IMR-90 (cell line): ENCODE measurements around the gene MYO1A. TPM values are rescaled to one million over a fixed set of nuclear protein-coding genes. Genes with fewer than 3 reads are reported as not detected.

Experiments used
- ATAC-seq: fragments of 200-7000 bp; cut with Tn5 transposase; 2 replicates; pipeline ENCODE4 v1.9.1; 2020; ENCODE audit warnings: low read depth, mild to moderate bottlenecking, moderate library complexity
- BruUV-seq: library from RNA; stranded (reverse); fragments of 400-500 nt; replicated peaks from 2 replicates; lab custom pipeline; 2021; lab: Mats Ljungman, UMichigan
- CTCF ChIA-PET: fragments of 300-600 bp; formaldehyde crosslinking; extraction: SDS; loops from one replicate; lab custom pipeline; 2021; ENCODE audit warnings: antibody characterized with exemption; lab: Yijun Ruan, JAX
- POLR2A ChIA-PET: fragments of 300-600 bp; sonication (Branson Sonifier 250); formaldehyde crosslinking; loops from one replicate; lab custom pipeline; 2022; ENCODE audit warnings: antibody characterized with exemption; ENCODE audit not compliant: unreplicated experiment; lab: Charles Lee
- DNase-seq: peaks from one replicate; pipeline ENCODE4 v3.0.0; 2013
- H2AFZ ChIP-seq: replicated peaks from 2 replicates; pipeline ENCODE3; 2013; ENCODE audit warnings: low read length, mild to moderate bottlenecking; ENCODE audit not compliant: poor library complexity
- H2AK5ac ChIP-seq: 2 replicates; pipeline ENCODE4 v1.6.1; 2013; ENCODE audit warnings: low read depth, low read length, inconsistent platforms
- H2AK9ac ChIP-seq: replicated peaks from 2 replicates; pipeline ENCODE3; 2013; ENCODE audit warnings: mild to moderate bottlenecking, low read depth, low read length, moderate library complexity; ENCODE audit not compliant: poor library complexity
- H2BK120ac ChIP-seq: 2 replicates; pipeline ENCODE4 v1.6.1; 2013; ENCODE audit warnings: low read depth, low read length, inconsistent platforms
- H2BK15ac ChIP-seq: 3 replicates; pipeline ENCODE4 v1.6.1; 2013; ENCODE audit warnings: low read depth, low read length, inconsistent platforms
- H2BK20ac ChIP-seq: 2 replicates; pipeline ENCODE4 v1.6.1; 2013; ENCODE audit warnings: low read depth, mild to moderate bottlenecking, inconsistent platforms, low read length, moderate library complexity
- H2BK5ac ChIP-seq: 2 replicates; pipeline ENCODE4 v1.6.1; 2013; ENCODE audit warnings: mild to moderate bottlenecking, low read depth, low read length, inconsistent platforms; ENCODE audit not compliant: poor library complexity, severe bottlenecking
- H3K14ac ChIP-seq: replicated peaks from 2 replicates; pipeline ENCODE4 v1.6.1; 2013; ENCODE audit warnings: low read depth, low read length, inconsistent platforms
- H3K18ac ChIP-seq: 2 replicates; pipeline ENCODE4 v1.6.1; 2013; ENCODE audit warnings: low read depth, low read length, control low read depth
- H3K23ac ChIP-seq: 2 replicates; pipeline ENCODE4 v1.6.1; 2013; ENCODE audit warnings: low read depth, low read length, inconsistent platforms
- H3K27ac ChIP-seq: 2 replicates; pipeline ENCODE4 v1.5.1; 2013; ENCODE audit warnings: mild to moderate bottlenecking, control low read depth, low read length; ENCODE audit not compliant: insufficient read depth
- H3K27me3 ChIP-seq: 2 replicates; pipeline ENCODE4 v1.6.1; 2013; ENCODE audit warnings: low read length; ENCODE audit not compliant: control insufficient read depth, insufficient read depth
- H3K36me3 ChIP-seq: 2 replicates; pipeline ENCODE4 v1.6.1; 2013; ENCODE audit warnings: low read length, mixed read lengths; ENCODE audit not compliant: control insufficient read depth, insufficient read depth
- H3K4ac ChIP-seq: 2 replicates; pipeline ENCODE4 v1.6.1; 2013; ENCODE audit warnings: low read depth, low read length, inconsistent platforms
- H3K4me1 ChIP-seq: 2 replicates; pipeline ENCODE4 v1.6.1; 2013; ENCODE audit warnings: low read length, mixed read lengths; ENCODE audit not compliant: control insufficient read depth, insufficient read depth
- H3K4me2 ChIP-seq: 2 replicates; pipeline ENCODE4 v1.6.1; 2013; ENCODE audit warnings: low read depth, mild to moderate bottlenecking, control low read depth, low read length, moderate library complexity
- H3K4me3 ChIP-seq: 2 replicates; pipeline ENCODE4 v1.5.1; 2013; ENCODE audit warnings: low read depth, mild to moderate bottlenecking, control low read depth, low read length, moderate library complexity; ENCODE audit not compliant: insufficient read depth
- H3K56ac ChIP-seq: 2 replicates; pipeline ENCODE4 v1.6.1; 2013; ENCODE audit warnings: low read length, inconsistent platforms; ENCODE audit not compliant: insufficient read depth; ENCODE audit errors: extremely low read depth
- H3K79me1 ChIP-seq, 2 experiments: 2 replicates each; pipeline ENCODE4 v1.6.1; 2013; ENCODE audit warnings: low read length in 2 of 2, inconsistent platforms in 1 of 2, low read depth in 1 of 2
- H3K9ac ChIP-seq: 2 replicates; pipeline ENCODE4 v1.6.1; 2013; ENCODE audit warnings: low read depth, low read length, control low read depth
- H3K9me1 ChIP-seq: 2 replicates; pipeline ENCODE4 v1.6.1; 2013; ENCODE audit warnings: low read length, inconsistent platforms; ENCODE audit not compliant: insufficient read depth
- H3K9me3 ChIP-seq: 2 replicates; pipeline ENCODE4 v1.6.1; 2013; ENCODE audit warnings: low read length; ENCODE audit not compliant: control insufficient read depth, insufficient read depth
- H4K20me1 ChIP-seq: 2 replicates; pipeline ENCODE4 v1.6.1; 2013; ENCODE audit warnings: low read length, inconsistent platforms; ENCODE audit not compliant: insufficient read depth
- H4K5ac ChIP-seq: 2 replicates; pipeline ENCODE4 v1.6.1; 2013; ENCODE audit warnings: mild to moderate bottlenecking, low read depth, low read length, control low read depth
- H4K8ac ChIP-seq, 2 experiments: 2 replicates each; pipeline ENCODE4 v1.6.1; 2013; ENCODE audit warnings: low read depth in 2 of 2, low read length in 2 of 2, control low read depth in 1 of 2, inconsistent platforms in 1 of 2
- H4K91ac ChIP-seq: 2 replicates; pipeline ENCODE4 v1.6.1; 2013; ENCODE audit warnings: low read depth, low read length, inconsistent platforms; ENCODE audit not compliant: insufficient read depth
- BHLHE40 ChIP-seq: fragments of 150-350 bp; IDR thresholded peaks from 2 replicates; pipeline ENCODE4 v1.6.1; 2016; ENCODE audit warnings: mild to moderate bottlenecking, low read depth, low read length
- ELK1 ChIP-seq: fragments of 150-350 bp; IDR thresholded peaks from 2 replicates; pipeline ENCODE4 v1.6.1; 2016; ENCODE audit warnings: low read depth, mild to moderate bottlenecking, low read length, moderate library complexity, borderline replicate concordance
- FOS ChIP-seq: fragments of 150-350 bp; IDR thresholded peaks from 2 replicates; pipeline ENCODE4 v1.6.1; 2016; ENCODE audit warnings: low read depth, low read length
- MAFK ChIP-seq: IDR thresholded peaks from 2 replicates; pipeline ENCODE4 v1.6.1; 2012; ENCODE audit warnings: low read depth, low read length, improper control_type of control experiment
- MAZ ChIP-seq: IDR thresholded peaks from 2 replicates; pipeline ENCODE4 v1.6.1; 2012; ENCODE audit warnings: low read depth, mild to moderate bottlenecking, low read length, improper control_type of control experiment, moderate library complexity, borderline replicate concordance
- NFE2L2 ChIP-seq: fragments of 150-350 bp; IDR thresholded peaks from 2 replicates; pipeline ENCODE4 v1.6.1; 2016; ENCODE audit warnings: low read depth, mild to moderate bottlenecking, low read length
- RAD21 ChIP-seq: IDR thresholded peaks from 2 replicates; pipeline ENCODE4 v1.6.1; 2012; ENCODE audit warnings: low read length, improper control_type of control experiment
- RCOR1 ChIP-seq: IDR thresholded peaks from 2 replicates; pipeline ENCODE4 v1.6.1; 2012; ENCODE audit warnings: mild to moderate bottlenecking, low read length, improper control_type of control experiment; ENCODE audit not compliant: insufficient replicate concordance
- WGBS, 2 experiments: methylation state at CpG; one replicate each; pipeline versions ENCODE4 v1.1.5 to v1.1.7; 2013; ENCODE audit warnings: missing lambda C conversion rate in 2 of 2; ENCODE audit not compliant: insufficient read length in 1 of 2; ENCODE audit errors: extremely low coverage in 2 of 2; 5-methylcytosine and 5-hydroxymethylcytosine counted together
- dilution Hi-C: fragments of 300-500 bp; cut with HindIII; formaldehyde crosslinking; loops from one replicate; pipeline ENCODE4 v1.14.3; 2018; ENCODE audit warnings: low sequenced_read_pairs; ENCODE audit not compliant: unreplicated experiment
- in situ Hi-C: fragments of 300-500 bp; cut with MboI; formaldehyde crosslinking; loops from 3 replicates; pipeline ENCODE4 v1.14.3; 2019; ENCODE audit warnings: low sequenced_read_pairs, inconsistent platforms, mixed read lengths
- intact Hi-C: fragments of 100-400 bp; cut with micrococcal nuclease; formaldehyde crosslinking; loops from 2 replicates; pipeline ENCODE4 v1.10.0; 2022
- polyA plus RNA-seq, 3 experiments: library from polyadenylated mRNA; depleted of rRNA; stranded (reverse); fragments of >200 nt; gene quantifications; 2 replicates each; pipeline ENCODE4 v1.2.3, GENCODE V29; 2012; ENCODE audit warnings: low replicate concordance in 1 of 3
- total RNA-seq: library from RNA; depleted of rRNA; stranded (reverse); fragments of >200 nt; gene quantifications from 2 replicates; pipeline ENCODE4 v1.2.3, GENCODE V29; 2012
- TF ChIP-seq, protein P1 (sequence below): conservative IDR thresholded peaks from 2 replicates; pipeline ENCODE4 v1.5.1; 2012; ENCODE audit warnings: mild to moderate bottlenecking, low read depth, low read length, improper control_type of control experiment

MYO1A gene
- total and polyA plus RNA-seq, 2 of the 4 experiments (the other 2 are of a cell fraction) = under 0.01 TPM; not detected in 1

DNA sequence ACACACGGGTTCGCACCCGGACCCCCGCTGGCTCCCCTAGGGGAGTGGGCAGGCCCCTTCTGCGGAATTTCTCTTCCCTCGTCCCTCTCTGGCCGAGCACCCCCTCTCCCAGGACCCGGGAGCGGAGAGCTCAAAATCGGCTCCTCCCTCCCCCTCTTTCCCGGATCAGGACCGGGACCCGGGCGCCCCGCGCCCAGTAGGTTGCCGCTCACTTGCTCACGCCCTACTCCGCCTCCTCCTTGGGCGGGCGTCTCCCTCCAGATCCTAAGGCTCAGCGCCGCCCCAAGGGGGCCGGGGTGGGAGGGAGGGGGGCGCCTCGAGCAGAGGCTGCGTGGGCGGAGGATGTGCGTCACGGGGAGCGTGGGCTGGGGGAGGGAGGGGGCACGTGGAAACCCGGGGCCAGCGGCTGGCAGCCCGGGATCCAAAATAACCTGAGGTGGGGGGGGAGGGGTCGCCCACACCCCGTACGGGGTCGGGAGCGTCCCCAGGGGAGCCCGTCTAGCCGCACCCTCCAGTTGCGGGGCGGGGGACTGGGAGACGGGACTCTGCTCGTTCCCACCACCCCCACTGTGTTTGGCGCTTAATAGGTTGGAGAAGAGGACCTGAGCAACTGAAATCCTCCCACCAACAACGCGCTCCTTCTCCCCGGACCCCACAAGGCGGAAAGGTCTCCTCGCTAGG lies 37.2 kb upstream of the MYO1A start (continued):
- no peak for TF ChIP-seq NFE2L2
- peak; percentile 51; the same call in 1 of the 2 replicates for TF ChIP-seq BHLHE40

DNA sequence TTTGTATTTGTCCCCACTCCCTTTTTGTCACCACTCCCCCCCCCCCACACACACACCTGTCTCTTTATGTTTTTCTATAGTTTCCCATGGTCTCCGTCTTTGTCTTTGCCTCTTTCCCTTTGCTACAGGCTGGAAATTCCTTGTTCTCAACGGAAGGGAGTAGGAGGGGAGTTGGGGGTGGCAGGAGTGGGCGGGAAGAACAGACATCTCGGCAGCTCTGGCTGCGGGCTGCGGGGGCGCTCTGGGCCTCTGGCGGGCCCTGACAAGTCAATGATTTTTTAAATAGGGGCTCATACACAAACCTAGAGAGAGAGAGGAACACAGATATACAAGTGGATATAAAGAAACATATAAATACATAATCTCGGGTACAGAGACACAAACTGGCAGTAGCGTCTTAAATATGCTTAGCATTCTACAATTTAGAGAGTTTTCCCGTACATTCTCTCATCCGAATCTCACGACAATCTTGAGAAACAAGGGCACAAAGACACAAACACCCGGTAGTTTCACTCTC lies 36.6 kb upstream of the MYO1A start:
- peaks cover 12% of the 10 kb centered on the region for H3K36me3 ChIP-seq
- H4K5ac ChIP-seq = peak overlapping the region; percentile 85
- H3K9me3 ChIP-seq = no peaks in the 10 kb centered on the region
- peak overlapping the region; percentile 99 for H3K56ac ChIP-seq
- no peaks in the 10 kb centered on the region for H3K27me3 ChIP-seq
- WGBS, 2 experiments = 0% methylated on average over 3 of the region's 14 CpGs; no CpG with 5 or more reads in 1 of the 2 experiments
- H3K27ac ChIP-seq = peak overlapping the region; percentile 98
- ChIA-PET POLR2A (interaction anchor here (0.6 to 1.6 kb wide), 3 partner anchors 8 to 41 kb away, joined by 3 to 9 read pairs (median 4); partner anchors contain the start of gene NEMP1), CTCF (interaction anchor here (1.0 kb wide), 1 partner anchor 153 kb away, joined by 3 read pairs; no protein-coding TSS in a partner anchor)
- peak overlapping the region; percentile 85 for H2AFZ ChIP-seq
- peak overlapping the region; percentile 98 for H3K4ac ChIP-seq
- H2BK120ac ChIP-seq = peak overlapping the region; percentile 92
- peak overlapping the region; percentile 97 for H3K14ac ChIP-seq
- peak overlapping the region; percentile 88 for H2BK5ac ChIP-seq
- peak overlapping the region; percentile 99 for H3K23ac ChIP-seq
- peak overlapping the region; percentile 88 for H3K4me2 ChIP-seq
- dilution Hi-C loops = no loop called here
- BruUV-seq = no TSS peak
- H2AK5ac ChIP-seq = peak overlapping the region; percentile 89
- peak overlapping the region; percentile 86 to 93 for H4K8ac ChIP-seq
- H3K18ac ChIP-seq = peak overlapping the region; percentile 80
- H2BK15ac ChIP-seq = peak overlapping the region; percentile 90
- peaks cover 23% of the 10 kb centered on the region for H4K20me1 ChIP-seq
- H3K79me1 ChIP-seq = peaks cover 5 to 31% of the 10 kb centered on the region in 2 experiments; a peak in 3 of 4 replicates
- in situ Hi-C loops = no loop called here
- peak overlapping the region; percentile 95 for H4K91ac ChIP-seq
- DNase-seq (peak; percentile 83), ATAC-seq (peak; percentile 4)
- peak overlapping the region; percentile 59 for H3K4me3 ChIP-seq
- peak overlapping the region; percentile 98 for H2AK9ac ChIP-seq
- intact Hi-C loops = no loop called here
- peak overlapping the region; percentile 63 for H2BK20ac ChIP-seq
- H3K9me1 ChIP-seq = peaks cover 6% of the 10 kb centered on the region
- H3K9ac ChIP-seq = peak overlapping the region; percentile 91
- peaks cover 12% of the 10 kb centered on the region for H3K4me1 ChIP-seq
- no peak for TF ChIP-seq RCOR1
- no peak for TF ChIP-seq BHLHE40
- peak; percentile 20; the same call in 1 of the 2 replicates for TF ChIP-seq RAD21
- TF ChIP-seq, protein P1, sequence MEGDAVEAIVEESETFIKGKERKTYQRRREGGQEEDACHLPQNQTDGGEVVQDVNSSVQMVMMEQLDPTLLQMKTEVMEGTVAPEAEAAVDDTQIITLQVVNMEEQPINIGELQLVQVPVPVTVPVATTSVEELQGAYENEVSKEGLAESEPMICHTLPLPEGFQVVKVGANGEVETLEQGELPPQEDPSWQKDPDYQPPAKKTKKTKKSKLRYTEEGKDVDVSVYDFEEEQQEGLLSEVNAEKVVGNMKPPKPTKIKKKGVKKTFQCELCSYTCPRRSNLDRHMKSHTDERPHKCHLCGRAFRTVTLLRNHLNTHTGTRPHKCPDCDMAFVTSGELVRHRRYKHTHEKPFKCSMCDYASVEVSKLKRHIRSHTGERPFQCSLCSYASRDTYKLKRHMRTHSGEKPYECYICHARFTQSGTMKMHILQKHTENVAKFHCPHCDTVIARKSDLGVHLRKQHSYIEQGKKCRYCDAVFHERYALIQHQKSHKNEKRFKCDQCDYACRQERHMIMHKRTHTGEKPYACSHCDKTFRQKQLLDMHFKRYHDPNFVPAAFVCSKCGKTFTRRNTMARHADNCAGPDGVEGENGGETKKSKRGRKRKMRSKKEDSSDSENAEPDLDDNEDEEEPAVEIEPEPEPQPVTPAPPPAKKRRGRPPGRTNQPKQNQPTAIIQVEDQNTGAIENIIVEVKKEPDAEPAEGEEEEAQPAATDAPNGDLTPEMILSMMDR = peak; percentile 48
- no peak for TF ChIP-seq ELK1
- TF ChIP-seq MAFK = no peak
- no peak for TF ChIP-seq FOS
- peak; percentile 14; the same call in 1 of the 2 replicates for TF ChIP-seq MAZ
